ENCODE results near the gene PHKB. TPM values are rescaled to one million over a fixed set of nuclear protein-coding genes. Genes with fewer than 3 reads are reported as not detected.
A peak's percentile ranks its signal among the peaks of the same experiment; 100 is the strongest.

PHKB gene
- total RNA-seq, 1 donor from 2014 or later, result 14.6 TPM

DNA sequence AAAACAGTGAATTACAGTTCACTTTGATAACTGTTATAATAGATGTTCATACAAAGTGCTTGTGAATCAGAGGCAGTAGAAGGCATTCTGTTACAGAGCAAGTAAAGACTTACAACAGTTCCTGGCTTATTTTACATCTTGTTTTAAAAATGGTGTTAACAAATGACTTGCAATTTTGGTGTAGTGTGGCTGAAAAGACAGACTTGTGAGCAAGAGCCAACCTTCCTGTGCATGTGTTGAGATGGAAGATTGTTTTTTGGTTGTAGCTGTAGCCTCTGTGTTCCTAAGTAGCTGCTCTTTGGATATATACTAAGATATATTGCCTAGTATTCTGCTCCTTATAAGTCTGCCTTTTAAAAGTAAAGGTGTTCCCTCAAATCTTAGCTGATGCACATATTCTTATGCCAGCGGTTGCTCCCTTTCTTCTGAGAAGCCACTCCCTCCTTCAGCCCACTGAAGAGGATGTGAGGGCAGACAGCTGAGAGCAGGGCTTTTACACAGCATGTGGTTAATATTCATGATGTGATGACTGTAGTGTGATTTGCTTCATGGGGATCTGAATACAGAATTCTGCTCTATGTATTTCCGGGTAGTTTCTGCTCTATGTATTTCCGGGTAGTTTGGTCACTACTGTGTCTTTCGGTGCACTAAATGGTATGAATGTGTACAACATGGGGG lies 182.3 kb downstream of the PHKB start:
- Histone ChIP-seq H3K4me1 (peaks cover 0 to 16% of the 10 kb centered on the region in 2 donors), H3K27me3 (no peaks in the 10 kb centered on the region), H3K27ac (peak overlapping the region in 1 of 2 donors; percentile 16), H3K9me3 (no peaks in the 10 kb centered on the region), H3K4me3 (no peak overlapping the region), H3K36me3 (peaks cover 2 to 6% of the 10 kb centered on the region in 2 donors)
- intact Hi-C loops (cut with DNase I), result loop anchor here (10.0 kb wide), 1 partner anchor 609 kb away; no protein-coding TSS in a partner anchor
- DNase-seq (ENCODE audit: low spot score in 2 of 2), result no peak
- no peak for TF ChIP-seq CTCF (IDR thresholded peaks at IDR 0.05)

GRCh38 chr16:47644166-47644565 lies 183.0 kb downstream of the PHKB start:
- Histone ChIP-seq H3K27me3 (no peaks in the 10 kb centered on the region), H3K27ac (no peak overlapping the region), H3K36me3 (peaks cover 3 to 11% of the 10 kb centered on the region in 2 donors), H3K4me3 (no peak overlapping the region), H3K9me3 (no peaks in the 10 kb centered on the region), H3K4me1 (peaks cover 0 to 16% of the 10 kb centered on the region in 2 donors)
- DNase-seq (ENCODE audit: low spot score in 2 of 2), result peak in 1 of 2 donors; percentile 76
- intact Hi-C loops (cut with DNase I), result loop anchor here (10.0 kb wide), 1 partner anchor 609 kb away; no protein-coding TSS in a partner anchor
- no peak for TF ChIP-seq CTCF (IDR thresholded peaks at IDR 0.05)

- Histone ChIP-seq H3K27ac (peak overlapping the region in 1 of 2 donors; percentile 34), H3K36me3 (peaks cover 6 to 11% of the 10 kb centered on the region in 2 donors), H3K9me3 (no peaks in the 10 kb centered on the region), H3K4me3 (no peak overlapping the region), H3K4me1 (peaks cover 0 to 16% of the 10 kb centered on the region in 2 donors), H3K27me3 (no peaks in the 10 kb centered on the region)
- intact Hi-C loops (cut with DNase I), result loop anchor here (10.0 kb wide), 1 partner anchor 610 kb away; no protein-coding TSS in a partner anchor
- TF ChIP-seq CTCF (IDR thresholded peaks at IDR 0.05), result no peak
- DNase-seq (ENCODE audit: low spot score in 2 of 2), result no peak
Observed at GRCh38 chr16:47644661-47645060, 183.5 kb downstream of the PHKB start.

- Histone ChIP-seq H3K4me3 (no peak overlapping the region), H3K36me3 (peaks cover 12 to 24% of the 10 kb centered on the region in 2 donors), H3K27ac (no peak overlapping the region), H3K4me1 (peaks cover 0 to 16% of the 10 kb centered on the region in 2 donors), H3K27me3 (no peaks in the 10 kb centered on the region), H3K9me3 (no peaks in the 10 kb centered on the region)
- no peak for TF ChIP-seq CTCF (IDR thresholded peaks at IDR 0.05)
- DNase-seq (ENCODE audit: low spot score in 2 of 2), result no peak
- intact Hi-C loops (cut with DNase I), result loop anchor here (10.0 kb wide), 1 partner anchor 612 kb away; no protein-coding TSS in a partner anchor
Observed at GRCh38 chr16:47646914-47647313, 185.8 kb downstream of the PHKB start.

DNA sequence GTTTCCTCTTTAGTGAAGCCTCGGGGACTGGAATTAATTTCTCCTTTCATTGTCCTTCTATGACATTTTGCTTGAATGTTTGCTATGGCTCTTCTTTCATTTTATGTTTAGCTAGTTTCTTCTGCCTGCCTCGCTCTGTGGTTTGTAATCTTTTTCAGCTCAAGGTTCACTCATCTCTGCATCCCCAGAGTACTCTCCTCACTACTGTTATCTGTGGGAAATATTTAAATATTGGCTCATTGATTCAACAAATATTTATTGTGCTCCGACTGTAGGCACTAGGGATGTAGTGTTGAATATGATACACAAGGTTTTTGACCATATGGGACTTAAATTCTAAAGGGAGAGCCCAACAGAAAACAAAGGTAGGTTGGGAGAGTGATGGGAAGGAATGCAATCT lies 195.9 kb downstream of the PHKB start:
- Histone ChIP-seq H3K9me3 (no peaks in the 10 kb centered on the region), H3K4me1 (no peaks in the 10 kb centered on the region), H3K36me3 (peaks cover 33 to 48% of the 10 kb centered on the region in 2 donors), H3K27ac (no peak overlapping the region), H3K27me3 (no peaks in the 10 kb centered on the region), H3K4me3 (no peak overlapping the region)
- intact Hi-C loops (cut with DNase I), result no loop called here
- TF ChIP-seq CTCF (IDR thresholded peaks at IDR 0.05), result no peak
- no peak for DNase-seq (ENCODE audit: low spot score in 2 of 2)

Data from ascending aorta (tissue), 2 donors.